Stimulated activated CD8-positive, alpha-beta memory T cell treated with anti-CD3 and anti-CD28 coated beads, Interleukin-15, amount 100 ng/mL, for 48 hours (primary cell): ENCODE data around the gene TNS4.
A peak's percentile ranks its signal among the peaks of the same experiment; 100 is the strongest.

Experiments
- DNase-seq, 2 donors: peaks; one replicate each; pipeline ENCODE4 v3.0.0-alpha.2; 2020; ENCODE audit warnings: low read depth in 2 of 2

Gene TNS4

GRCh38 chr17:40516581-40517285 lies 15.3 kb upstream of the TNS4 start:
- DNase-seq = peak; percentile 39 to 57

- DNase-seq = peak in 1 of 2 donors; percentile 27
Observed at GRCh38 chr17:40515491-40516041, 14.1 kb upstream of the TNS4 start.

GRCh38 chr17:40515011-40515410 lies 13.6 kb upstream of the TNS4 start:
- no peak for DNase-seq

- DNase-seq = no peak
Observed at GRCh38 chr17:40514013-40514875, 12.8 kb upstream of the TNS4 start.

- no peak for DNase-seq
Observed at GRCh38 chr17:40511667-40512220, 10.3 kb upstream of the TNS4 start.

GRCh38 chr17:40511136-40511535 lies 9.7 kb upstream of the TNS4 start:
- no peak for DNase-seq

- DNase-seq = no peak
Observed at GRCh38 chr17:40510328-40510648, 8.9 kb upstream of the TNS4 start.

- no peak for DNase-seq
Observed at GRCh38 chr17:40509626-40510327, 8.4 kb upstream of the TNS4 start.

GRCh38 chr17:40506786-40507185 lies 5.4 kb upstream of the TNS4 start:
- no peak for DNase-seq

GRCh38 chr17:40503154-40503553 lies 1.7 kb upstream of the TNS4 start:
- DNase-seq = no peak

- DNase-seq = no peak
Observed at GRCh38 chr17:40502716-40503115, 1.3 kb upstream of the TNS4 start.

- no peak for DNase-seq
Observed at GRCh38 chr17:40500709-40501108, 714 bp downstream of the TNS4 start.

- no peak for DNase-seq
Observed at GRCh38 chr17:40500190-40500589, 1.2 kb downstream of the TNS4 start.

- DNase-seq = no peak
Observed at GRCh38 chr17:40499551-40500189, 1.8 kb downstream of the TNS4 start.

- DNase-seq = no peak
Observed at GRCh38 chr17:40498281-40499084, 2.9 kb downstream of the TNS4 start.

GRCh38 chr17:40497695-40498094 lies 3.7 kb downstream of the TNS4 start:
- DNase-seq = no peak

- no peak for DNase-seq
Observed at GRCh38 chr17:40496634-40497420, 4.6 kb downstream of the TNS4 start.

- DNase-seq = no peak
Observed at GRCh38 chr17:40496170-40496569, 5.3 kb downstream of the TNS4 start.

GRCh38 chr17:40495140-40495539 lies 6.3 kb downstream of the TNS4 start:
- DNase-seq = no peak

GRCh38 chr17:40493697-40494096 lies 7.7 kb downstream of the TNS4 start:
- no peak for DNase-seq
